K562 (cell line): ENCODE results near the gene LY6G6F. TPM values are rescaled to one million over a fixed set of nuclear protein-coding genes. Genes with fewer than 3 reads are reported as not detected.
A peak's percentile ranks its signal among the peaks of the same experiment; 100 is the strongest.

Experiments used
- ATAC-seq: fragments of 200-7000 bp; cut with Tn5 transposase; 3 replicates; pipeline ENCODE4 v1.9.1; 2020; ENCODE audit warnings: moderate library complexity
- BruUV-seq: library from RNA; stranded (reverse); fragments of 400-500 nt; replicated peaks from 2 replicates; lab custom pipeline; 2021; lab: Mats Ljungman, UMichigan
- CTCF ChIA-PET: fragments of 300-600 bp; formaldehyde crosslinking; extraction: SDS; loops from one replicate; lab custom pipeline; 2021; ENCODE audit warnings: low intra/inter-chr PET ratio; lab: Yijun Ruan, JAX
- POLR2A ChIA-PET: fragments of 300-600, 350-650 bp; sonication (Branson Sonifier 250); formaldehyde crosslinking; extraction: SDS; loops from one replicate; lab custom pipeline; 2021; ENCODE audit warnings: antibody characterized with exemption, inconsistent platforms; lab: Yijun Ruan, JAX
- DNase-seq, 4 experiments: peaks; one replicate each; pipeline versions ENCODE4 v3.0.0 to v3.0.0-alpha.2; 2011 to 2018; ENCODE audit warnings: low spot score in 3 of 4, mixed read lengths in 3 of 4; ENCODE audit errors: extremely low read depth in 1 of 4
- FAIRE-seq: peaks from 2 replicates; lab custom pipeline; 2011; peaks lifted over from hg19 to GRCh38; lab: Jason Lieb, UNC
- H2AFZ ChIP-seq: 2 replicates; pipeline ENCODE4 v1.6.0; 2011; ENCODE audit warnings: low read depth, low read length, control low read depth, inconsistent platforms
- H3K27ac ChIP-seq: fragments of 200-600 bp; 3 replicates; pipeline ENCODE4 v1.8.0; 2011; ENCODE audit warnings: low read depth, mild to moderate bottlenecking, control low read depth, inconsistent platforms, low read length, moderate library complexity, mixed read lengths; ENCODE audit errors: extremely low read depth
- H3K27me3 ChIP-seq, 2 experiments: fragments of 300-600 bp in 1 of 2; 2 replicates in 1 of 2; 3 replicates in 1 of 2; pipeline versions ENCODE4 v1.6.0 to v1.8.0; 2011; ENCODE audit warnings: inconsistent platforms in 2 of 2, low read length in 2 of 2, mild to moderate bottlenecking in 1 of 2, mixed read lengths in 1 of 2, moderate library complexity in 1 of 2; ENCODE audit not compliant: control insufficient read depth in 2 of 2, insufficient read depth in 2 of 2
- H3K36me3 ChIP-seq: fragments of 300-600 bp; 3 replicates; pipeline ENCODE4 v1.8.0; 2011; ENCODE audit warnings: mild to moderate bottlenecking, low read length, inconsistent platforms; ENCODE audit not compliant: control insufficient read depth, insufficient read depth
- H3K4me1 ChIP-seq, 2 experiments: fragments of 200-600 bp in 1 of 2; replicated peaks in 1 of 2; 2 replicates in 1 of 2; 3 replicates in 1 of 2; pipeline versions ENCODE4 v1.5.1 to v1.8.0; 2011; ENCODE audit warnings: inconsistent platforms in 2 of 2, low read length in 2 of 2, mild to moderate bottlenecking in 1 of 2, mixed read lengths in 1 of 2, moderate library complexity in 1 of 2; ENCODE audit not compliant: control insufficient read depth in 2 of 2, insufficient read depth in 2 of 2
- H3K4me2 ChIP-seq: 2 replicates; pipeline ENCODE4 v1.6.1; 2011; ENCODE audit warnings: low read length, control low read depth, inconsistent platforms, mixed read lengths; ENCODE audit not compliant: insufficient read depth
- H3K4me3 ChIP-seq: fragments of 200-600 bp; sonication (generic), shearing (Covaris generic); 2 replicates; pipeline ENCODE4 v1.5.1; 2016; ENCODE audit warnings: control low read depth, inconsistent platforms
- H3K79me2 ChIP-seq: fragments of 200-600 bp; 3 replicates; pipeline ENCODE4 v1.8.0; 2011; ENCODE audit warnings: low read length, inconsistent platforms; ENCODE audit not compliant: control insufficient read depth, insufficient read depth
- H3K9ac ChIP-seq, 2 experiments: 2 replicates each; pipeline versions ENCODE4 v1.6.0 to v1.6.1; 2011; ENCODE audit warnings: low read depth in 2 of 2, low read length in 2 of 2, control low read depth in 1 of 2, inconsistent platforms in 1 of 2, mild to moderate bottlenecking in 1 of 2, mixed read lengths in 1 of 2; ENCODE audit not compliant: insufficient read depth in 1 of 2
- H3K9me1 ChIP-seq: one replicate; pipeline ENCODE4 v1.6.0; 2011; ENCODE audit warnings: inconsistent platforms, mild to moderate bottlenecking, low read length, moderate library complexity; ENCODE audit not compliant: control insufficient read depth, insufficient read depth
- H3K9me3 ChIP-seq: replicated peaks from 2 replicates; pipeline ENCODE4 v1.5.1; 2011; ENCODE audit warnings: low read depth, low read length, inconsistent platforms; ENCODE audit not compliant: control insufficient read depth, insufficient read depth
- H4K20me1 ChIP-seq: replicated peaks from 2 replicates; pipeline ENCODE4 v1.6.1; 2011; ENCODE audit warnings: low read length, inconsistent platforms, mixed read lengths; ENCODE audit not compliant: control insufficient read depth, insufficient read depth
- CTBP1 ChIP-seq: fragments of 450-650 bp; IDR thresholded peaks from 2 replicates; pipeline ENCODE4 v1.6.1; 2016; ENCODE audit warnings: borderline replicate concordance
- ESRRA ChIP-seq: fragments of 450-650 bp; IDR thresholded peaks from 2 replicates; pipeline ENCODE4 v1.6.1; 2014; ENCODE audit warnings: low read depth, mild to moderate bottlenecking, moderate library complexity, borderline replicate concordance
- MCM7 ChIP-seq, 2 experiments: fragments of 450-650 bp; IDR thresholded peaks; 2 replicates each; pipeline ENCODE4 v1.6.1; 2016 to 2018
- MTA3 ChIP-seq: fragments of 450-650 bp; formaldehyde crosslinking; IDR thresholded peaks from 2 replicates; pipeline ENCODE4 v1.6.1; 2017; ENCODE audit warnings: mild to moderate bottlenecking, borderline replicate concordance
- NCOA6 ChIP-seq: fragments of 450-650 bp; IDR thresholded peaks from 2 replicates; pipeline ENCODE4 v1.6.1; 2017; ENCODE audit warnings: mild to moderate bottlenecking
- PCBP1 ChIP-seq: fragments of 200-400 bp; formaldehyde crosslinking; IDR thresholded peaks from 2 replicates; pipeline ENCODE4 v1.6.1; 2018; ENCODE audit warnings: mild to moderate bottlenecking, low read depth, low read length; ENCODE audit not compliant: poor library complexity, severe bottlenecking
- SMAD1 ChIP-seq: fragments of 150-350 bp; IDR thresholded peaks from 2 replicates; pipeline ENCODE4 v1.6.1; 2014; ENCODE audit warnings: low read length, low read depth; ENCODE audit not compliant: partially characterized antibody
- TEAD1 ChIP-seq, 2 experiments: fragments of 450-650 bp in 1 of 2; sonication (generic) in 1 of 2; formaldehyde crosslinking; IDR thresholded peaks; 2 replicates each; pipeline versions ENCODE4 v1.4.0 to v1.8.0; 2020 to 2022; ENCODE audit warnings: mild to moderate bottlenecking in 2 of 2, missing genetic modification reagents in 1 of 2
- TEAD4 ChIP-seq, 2 experiments: sonication (generic) in 1 of 2; formaldehyde crosslinking in 1 of 2; IDR thresholded peaks; 2 replicates each; pipeline versions ENCODE4 v1.6.1 to v1.8.0; 2012 to 2022; ENCODE audit warnings: borderline replicate concordance in 1 of 2, inconsistent platforms in 1 of 2, low read length in 1 of 2, mild to moderate bottlenecking in 1 of 2, missing genetic modification reagents in 1 of 2
- ZC3H4 ChIP-seq: sonication (generic); formaldehyde crosslinking; IDR thresholded peaks from 2 replicates; pipeline ENCODE4 v1.9.0; 2021; ENCODE audit warnings: missing genetic modification reagents, borderline replicate concordance
- ZEB2 ChIP-seq: fragments of 450-650 bp; IDR thresholded peaks from 2 replicates; pipeline ENCODE4 v1.6.1; 2016
- ZNF23 ChIP-seq: fragments of 250-450 bp; sonication (Bioruptor Pico); IDR thresholded peaks from 2 replicates; pipeline ENCODE4 v1.4.0; 2020; ENCODE audit warnings: mild to moderate bottlenecking
- ZNF263 ChIP-seq: sonication (generic); formaldehyde crosslinking; IDR thresholded peaks from 2 replicates; pipeline ENCODE4 v1.8.0; 2022; ENCODE audit warnings: mild to moderate bottlenecking, missing genetic modification reagents, borderline replicate concordance
- ZNF561 ChIP-seq: fragments of 450-650 bp; formaldehyde crosslinking; conservative IDR thresholded peaks from 2 replicates; pipeline ENCODE4 v1.4.0; 2020; ENCODE audit warnings: mild to moderate bottlenecking, moderate library complexity
- ZNF696 ChIP-seq: fragments of 250-450 bp; sonication (Bioruptor Pico); conservative IDR thresholded peaks from 2 replicates; pipeline ENCODE4 v1.4.0; 2020; ENCODE audit warnings: mild to moderate bottlenecking, moderate library complexity
- ZNF830 ChIP-seq: fragments of 250-450 bp; sonication (Bioruptor Pico); IDR thresholded peaks from 2 replicates; pipeline ENCODE4 v1.5.0; 2021; ENCODE audit warnings: mild to moderate bottlenecking
- WGBS: fragments of 100-300 bp; shearing (Covaris generic); methylation state at CpG from one replicate; pipeline ENCODE4 v1.1.6; 2016; ENCODE audit warnings: low coverage, mixed read lengths; ENCODE audit not compliant: insufficient coverage; ENCODE audit errors: missing lambda C conversion rate; 5-methylcytosine and 5-hydroxymethylcytosine counted together
- in situ Hi-C: fragments of 300-500 bp; cut with MboI; formaldehyde crosslinking; loops from 4 replicates; pipeline ENCODE4 v1.15.0; 2018; ENCODE audit warnings: inconsistent platforms, mixed read lengths
- intact Hi-C: fragments of 100-400 bp; cut with micrococcal nuclease; formaldehyde crosslinking; loops from 2 replicates; pipeline ENCODE4 v1.14.2; 2022
- polyA plus RNA-seq, 8 experiments: library from polyadenylated mRNA; depleted of rRNA in 4 of 8; stranded (reverse) in 5 of 8; unstranded in 3 of 8; fragments of >200 nt; fragmentation: Nextera tagmentation in 2 of 8; fragmentation: Illumina TruSeq in 1 of 8; extraction: Ambion mirVana in 2 of 8; extraction: Trizol in 1 of 8; gene quantifications; 2 replicates each; pipeline versions ENCODE4 v1.2.1 to v1.2.3, GENCODE V29; 2011 to 2014; ENCODE audit warnings: inconsistent platforms in 1 of 8, missing spikeins in 1 of 8
- total RNA-seq, 7 experiments: library from RNA; depleted of rRNA in 6 of 7; stranded (reverse); fragments of >200 nt in 6 of 7; fragmentation: Illumina TruSeq in 2 of 7; extraction: Trizol in 2 of 7; gene quantifications; 2 replicates each; pipeline versions ENCODE4 v1.2.1 to v1.2.3, GENCODE V29; 2011 to 2021; ENCODE audit warnings: low replicate concordance in 1 of 7
- TF ChIP-seq, protein P1 (sequence below): sonication (generic); formaldehyde crosslinking; IDR thresholded peaks from 2 replicates; pipeline ENCODE4 v1.9.0; 2022; ENCODE audit warnings: mild to moderate bottlenecking, missing genetic modification reagents
- TF ChIP-seq, protein P2 (sequence below): fragments of 250-450 bp; sonication (Bioruptor Pico); IDR thresholded peaks from 2 replicates; pipeline ENCODE4 v1.5.0; 2020; ENCODE audit warnings: mild to moderate bottlenecking
- TF ChIP-seq, protein P3 (sequence below), 2 experiments: fragments of 450-650 bp in 1 of 2; sonication (generic) in 1 of 2; formaldehyde crosslinking; conservative IDR thresholded peaks; 2 replicates each; pipeline versions ENCODE4 v1.4.0 to v1.8.1; 2020 to 2022; ENCODE audit warnings: mild to moderate bottlenecking in 1 of 2, missing genetic modification reagents in 1 of 2

The LY6G6F gene
- total and polyA plus RNA-seq, 9 of the 15 experiments (the other 6 are each of a cell fraction or from before 2014, with no cell fraction given) = 0.14 to 0.50 (median 0.28) TPM; not detected in 2

DNA sequence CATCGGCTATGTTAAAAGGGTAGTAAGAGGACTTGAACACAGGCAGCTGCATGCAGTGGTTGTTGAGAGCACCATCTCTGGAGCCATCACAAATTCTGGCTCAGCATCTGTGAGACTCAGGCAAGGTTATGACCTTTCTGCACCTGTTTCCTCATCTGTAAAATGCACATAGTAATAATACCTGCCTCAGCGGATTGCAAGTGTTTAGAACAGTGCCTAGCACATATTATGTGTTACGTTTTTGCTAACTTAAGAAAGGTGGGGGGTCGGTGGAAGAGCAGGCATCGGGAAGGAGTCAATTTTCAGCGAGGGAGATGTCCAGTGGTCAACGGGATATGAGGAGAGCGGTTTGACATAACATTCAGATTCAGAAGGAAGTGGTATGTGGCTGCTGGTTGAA lies 28.7 kb upstream of the LY6G6F start:
- H2AFZ ChIP-seq = peak overlapping the region; percentile 16; the same call in 1 of the 2 replicates
- FAIRE-seq = no peak
- peak overlapping the region in 1 of 2 experiments; percentile 0; a peak in 1 of 4 replicates for H3K9ac ChIP-seq
- H3K36me3 ChIP-seq = peaks cover 12% of the 10 kb centered on the region
- no TSS peak for BruUV-seq
- H3K79me2 ChIP-seq = no peaks in the 10 kb centered on the region
- in situ Hi-C loops (no loop called here), intact Hi-C loops (no loop called here)
- 12% methylated on average over 8 of the region's 8 CpGs for WGBS
- CTCF ChIA-PET = no interaction called here
- DNase-seq = no peak
- ATAC-seq = no peak
- H3K9me1 ChIP-seq = no peaks in the 10 kb centered on the region
- no peak overlapping the region for H3K27ac ChIP-seq
- no peaks in the 10 kb centered on the region for H3K27me3 ChIP-seq
- no peaks in the 10 kb centered on the region for H4K20me1 ChIP-seq
- no peak overlapping the region for H3K4me3 ChIP-seq
- no peaks in the 10 kb centered on the region for H3K9me3 ChIP-seq
- POLR2A ChIA-PET = interaction anchor here (0.6 to 3.6 kb wide), 15 partner anchors 8 to 522 kb away, joined by 3 to 33 read pairs (median 4); partner anchors contain the start of genes BAG6, C6orf47, CSNK2B and GPANK1
- H3K4me1 ChIP-seq = peaks cover 9 to 15% of the 10 kb centered on the region in 2 experiments
- H3K4me2 ChIP-seq = no peak overlapping the region; the same call in 1 of the 2 replicates
- peak in 1 of 2 experiments; percentile 55; a peak in 1 of 4 replicates for TF ChIP-seq TEAD1 (CRISPR knock-in tag; IDR thresholded peaks at IDR 0.05)
- TF ChIP-seq ZEB2 = 0 out of 2 replicates have a peak, but pooled peaks have one; percentile 13
- TF ChIP-seq TEAD4 (IDR thresholded peaks at IDR 0.05; ENCODE audit: low read length) = no peak
- TF ChIP-seq TEAD4 (CRISPR knock-in tag; IDR thresholded peaks at IDR 0.05; ENCODE audit: borderline replicate concordance) = 0 out of 2 replicates have a peak, but pooled peaks have one; percentile 56
- TF ChIP-seq ZNF263 = no peak
- TF ChIP-seq ZNF23 = no peak
- no peak for TF ChIP-seq NCOA6
- TF ChIP-seq ZNF830 (CRISPR knock-in tag) = no peak
- 0 out of 2 replicates have a peak, but pooled peaks have one; percentile 32 for TF ChIP-seq MTA3
- TF ChIP-seq ZNF696 (CRISPR knock-in tag) = no peak
- no peak for TF ChIP-seq SMAD1
- TF ChIP-seq, protein P1, sequence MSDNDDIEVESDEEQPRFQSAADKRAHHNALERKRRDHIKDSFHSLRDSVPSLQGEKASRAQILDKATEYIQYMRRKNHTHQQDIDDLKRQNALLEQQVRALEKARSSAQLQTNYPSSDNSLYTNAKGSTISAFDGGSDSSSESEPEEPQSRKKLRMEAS = 0 out of 2 replicates have a peak, but pooled peaks have one; percentile 34
- peak; percentile 50; the same call in 1 of the 2 replicates for TF ChIP-seq CTBP1
- TF ChIP-seq ESRRA = 0 out of 2 replicates have a peak, but pooled peaks have one; percentile 30
- TF ChIP-seq MCM7 (IDR thresholded peaks at IDR 0.05) = 0 out of 4 replicates have a peak, but pooled peaks have one; percentile 19 to 42
- no peak for TF ChIP-seq PCBP1
- no peak for TF ChIP-seq ZC3H4
- TF ChIP-seq, protein P2, sequence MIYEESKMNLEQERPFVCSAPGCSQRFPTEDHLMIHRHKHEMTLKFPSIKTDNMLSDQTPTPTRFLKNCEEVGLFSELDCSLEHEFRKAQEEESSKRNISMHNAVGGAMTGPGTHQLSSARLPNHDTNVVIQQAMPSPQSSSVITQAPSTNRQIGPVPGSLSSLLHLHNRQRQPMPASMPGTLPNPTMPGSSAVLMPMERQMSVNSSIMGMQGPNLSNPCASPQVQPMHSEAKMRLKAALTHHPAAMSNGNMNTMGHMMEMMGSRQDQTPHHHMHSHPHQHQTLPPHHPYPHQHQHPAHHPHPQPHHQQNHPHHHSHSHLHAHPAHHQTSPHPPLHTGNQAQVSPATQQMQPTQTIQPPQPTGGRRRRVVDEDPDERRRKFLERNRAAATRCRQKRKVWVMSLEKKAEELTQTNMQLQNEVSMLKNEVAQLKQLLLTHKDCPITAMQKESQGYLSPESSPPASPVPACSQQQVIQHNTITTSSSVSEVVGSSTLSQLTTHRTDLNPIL (CRISPR knock-in tag) = no peak
- TF ChIP-seq, protein P3, sequence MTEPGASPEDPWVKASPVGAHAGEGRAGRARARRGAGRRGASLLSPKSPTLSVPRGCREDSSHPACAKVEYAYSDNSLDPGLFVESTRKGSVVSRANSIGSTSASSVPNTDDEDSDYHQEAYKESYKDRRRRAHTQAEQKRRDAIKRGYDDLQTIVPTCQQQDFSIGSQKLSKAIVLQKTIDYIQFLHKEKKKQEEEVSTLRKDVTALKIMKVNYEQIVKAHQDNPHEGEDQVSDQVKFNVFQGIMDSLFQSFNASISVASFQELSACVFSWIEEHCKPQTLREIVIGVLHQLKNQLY (CRISPR knock-in tag; conservative IDR thresholded peaks at IDR 0.05) = 0 out of 4 replicates have a peak, but pooled peaks of 1 of the 2 experiments have one; percentile 38
- no peak for TF ChIP-seq ZNF561 (CRISPR knock-in tag)
